ENCODE measurements around the gene CNOT3. TPM values are rescaled to one million over a fixed set of nuclear protein-coding genes. Genes with fewer than 3 reads are reported as not detected.
"Not testable (repeated sequence)": the region's sequence is repeated elsewhere in the genome, so short reads cannot be mapped to it uniquely, and the experiment has no call there.

Gene CNOT3
- total RNA-seq, 1 experiment from 2014 or later: 41.1 TPM

- no peak overlapping the region for H3K9ac ChIP-seq (ENCODE audit: low read length)
- CTCF ChIA-PET: interaction anchor here (0.7 kb wide), 1 partner anchor 85 kb away, joined by 3 read pairs; no protein-coding TSS in a partner anchor
Observed at GRCh38 chr19:54180691-54181091, 43.1 kb downstream of the CNOT3 start.

GRCh38 chr19:54181894-54182293 lies 44.3 kb downstream of the CNOT3 start:
- ATAC-seq; H3F3A ChIP-seq (ENCODE audit: low read length, unreplicated experiment); DNase-seq; H3K79me2 ChIP-seq (ENCODE audit: low read length); POLR2A ChIA-PET (ENCODE audit: unreplicated experiment); H3K9ac ChIP-seq (ENCODE audit: low read length); H3K9me3 ChIP-seq (ENCODE audit: low read length); BruUV-seq (replicated peaks); intact Hi-C loops (cut with micrococcal nuclease); CTCF ChIA-PET; H3K27ac ChIP-seq (ENCODE audit: low read length); H3K4me2 ChIP-seq (ENCODE audit: low read length); H3K4me3 ChIP-seq (ENCODE audit: low read length); H3K4me1 ChIP-seq (ENCODE audit: insufficient read depth, low read length); H4K20me1 ChIP-seq (ENCODE audit: low read length); H3K9me2 ChIP-seq (replicated peaks; ENCODE audit: low read length); H2AFZ ChIP-seq (ENCODE audit: low read length); H3K27me3 ChIP-seq (ENCODE audit: low read length): not testable (repeated sequence)
- peaks cover 32% of the 10 kb centered on the region for H3K36me3 ChIP-seq (ENCODE audit: low read depth, low read length)

More at GRCh38 chr19:54180691-54181091, 43.1 kb downstream of the CNOT3 start:
- no peak overlapping the region for H3K4me2 ChIP-seq (ENCODE audit: low read length)
- no peak overlapping the region for H3K4me3 ChIP-seq (ENCODE audit: low read length)
- no peaks in the 10 kb centered on the region for H3K9me3 ChIP-seq (ENCODE audit: low read length)
- POLR2A ChIA-PET (ENCODE audit: unreplicated experiment): no interaction called here
- no peaks in the 10 kb centered on the region for H3K79me2 ChIP-seq (ENCODE audit: low read length)
- ATAC-seq (no peak), DNase-seq (peak; percentile 1)
- no peaks in the 10 kb centered on the region for H3K4me1 ChIP-seq (ENCODE audit: insufficient read depth, low read length)
- no peak overlapping the region for H2AFZ ChIP-seq (ENCODE audit: low read length)
- no peak overlapping the region for H3K27ac ChIP-seq (ENCODE audit: low read length)
- peaks cover 25% of the 10 kb centered on the region for H3K36me3 ChIP-seq (ENCODE audit: low read depth, low read length)
- H4K20me1 ChIP-seq (ENCODE audit: low read length): no peaks in the 10 kb centered on the region
- H3K9me2 ChIP-seq (replicated peaks; ENCODE audit: low read length): no peaks in the 10 kb centered on the region
- H3K27me3 ChIP-seq (ENCODE audit: low read length): no peaks in the 10 kb centered on the region
- no peak for TF ChIP-seq EZH2 (IDR thresholded peaks at IDR 0.05; ENCODE audit: low read length, unreplicated experiment)
- no peak for TF ChIP-seq EZH2phosphoT487 (IDR thresholded peaks at IDR 0.05; ENCODE audit: borderline replicate concordance, low read length)
- TF ChIP-seq CTCF (conservative IDR thresholded peaks at IDR 0.05; ENCODE audit: low read depth, low read length): no peak
- no peaks in the 10 kb centered on the region for H3F3A ChIP-seq (ENCODE audit: low read length, unreplicated experiment)
- intact Hi-C loops (cut with micrococcal nuclease): no loop called here
- no TSS peak for BruUV-seq (replicated peaks)

- ChIA-PET POLR2A (ENCODE audit: unreplicated experiment) (no interaction called here), CTCF (no interaction called here)
- TF ChIP-seq EZH2phosphoT487 (IDR thresholded peaks at IDR 0.05; ENCODE audit: borderline replicate concordance, low read length) (no peak), CTCF (conservative IDR thresholded peaks at IDR 0.05; ENCODE audit: low read depth, low read length) (no peak), EZH2 (IDR thresholded peaks at IDR 0.05; ENCODE audit: low read length, unreplicated experiment) (no peak)
- intact Hi-C loops (cut with micrococcal nuclease): no loop called here
- no peaks in the 10 kb centered on the region for H3K9me2 ChIP-seq (replicated peaks; ENCODE audit: low read length)
- peaks cover 22% of the 10 kb centered on the region for H3K79me2 ChIP-seq (ENCODE audit: low read length)
- peaks cover 33% of the 10 kb centered on the region for H3K36me3 ChIP-seq (ENCODE audit: low read depth, low read length)
- H3K9ac ChIP-seq (ENCODE audit: low read length): no peak overlapping the region
- no peak for ATAC-seq
- H3K4me2 ChIP-seq (ENCODE audit: low read length): no peak overlapping the region
- no TSS peak for BruUV-seq (replicated peaks)
- H3F3A ChIP-seq (ENCODE audit: low read length, unreplicated experiment): no peaks in the 10 kb centered on the region
- H3K4me3 ChIP-seq (ENCODE audit: low read length): no peak overlapping the region
- H2AFZ ChIP-seq (ENCODE audit: low read length): no peak overlapping the region
- peaks cover 10% of the 10 kb centered on the region; the same call in 1 of the 2 replicates for H3K4me1 ChIP-seq (ENCODE audit: insufficient read depth, low read length)
- H3K27ac ChIP-seq (ENCODE audit: low read length): no peak overlapping the region
- no peaks in the 10 kb centered on the region for H3K27me3 ChIP-seq (ENCODE audit: low read length)
- no peaks in the 10 kb centered on the region for H4K20me1 ChIP-seq (ENCODE audit: low read length)
- H3K9me3 ChIP-seq (ENCODE audit: low read length): no peaks in the 10 kb centered on the region
- DNase-seq: no peak
Observed at GRCh38 chr19:54183431-54183830, 45.9 kb downstream of the CNOT3 start.
